ENCODE results near the gene BRD9.

The BRD9 gene

GRCh38 chr5:911601-912000, 19.0 kb upstream of the BRD9 start:
- Histone ChIP-seq H3K4me3 (ENCODE audit: low read depth, low read length) (no peak overlapping the region), H3K9me3 (no peaks in the 10 kb centered on the region), H3K4me1 (no peaks in the 10 kb centered on the region), H3K36me3 (peaks cover 55% of the 10 kb centered on the region), H3K27me3 (no peaks in the 10 kb centered on the region)
- TF ChIP-seq, protein P1, sequence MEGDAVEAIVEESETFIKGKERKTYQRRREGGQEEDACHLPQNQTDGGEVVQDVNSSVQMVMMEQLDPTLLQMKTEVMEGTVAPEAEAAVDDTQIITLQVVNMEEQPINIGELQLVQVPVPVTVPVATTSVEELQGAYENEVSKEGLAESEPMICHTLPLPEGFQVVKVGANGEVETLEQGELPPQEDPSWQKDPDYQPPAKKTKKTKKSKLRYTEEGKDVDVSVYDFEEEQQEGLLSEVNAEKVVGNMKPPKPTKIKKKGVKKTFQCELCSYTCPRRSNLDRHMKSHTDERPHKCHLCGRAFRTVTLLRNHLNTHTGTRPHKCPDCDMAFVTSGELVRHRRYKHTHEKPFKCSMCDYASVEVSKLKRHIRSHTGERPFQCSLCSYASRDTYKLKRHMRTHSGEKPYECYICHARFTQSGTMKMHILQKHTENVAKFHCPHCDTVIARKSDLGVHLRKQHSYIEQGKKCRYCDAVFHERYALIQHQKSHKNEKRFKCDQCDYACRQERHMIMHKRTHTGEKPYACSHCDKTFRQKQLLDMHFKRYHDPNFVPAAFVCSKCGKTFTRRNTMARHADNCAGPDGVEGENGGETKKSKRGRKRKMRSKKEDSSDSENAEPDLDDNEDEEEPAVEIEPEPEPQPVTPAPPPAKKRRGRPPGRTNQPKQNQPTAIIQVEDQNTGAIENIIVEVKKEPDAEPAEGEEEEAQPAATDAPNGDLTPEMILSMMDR (IDR thresholded peaks at IDR 0.05; ENCODE audit: low read depth, low read length), result no peak
- no peak for DNase-seq

GRCh38 chr5:910769-911160, 18.2 kb upstream of the BRD9 start:
- DNase-seq, result no peak
- Histone ChIP-seq H3K27me3 (no peaks in the 10 kb centered on the region), H3K36me3 (peaks cover 53% of the 10 kb centered on the region), H3K4me1 (no peaks in the 10 kb centered on the region), H3K4me3 (ENCODE audit: low read depth, low read length) (no peak overlapping the region), H3K9me3 (no peaks in the 10 kb centered on the region)
- TF ChIP-seq, protein P1 (IDR thresholded peaks at IDR 0.05; ENCODE audit: low read depth, low read length), result no peak

DNA sequence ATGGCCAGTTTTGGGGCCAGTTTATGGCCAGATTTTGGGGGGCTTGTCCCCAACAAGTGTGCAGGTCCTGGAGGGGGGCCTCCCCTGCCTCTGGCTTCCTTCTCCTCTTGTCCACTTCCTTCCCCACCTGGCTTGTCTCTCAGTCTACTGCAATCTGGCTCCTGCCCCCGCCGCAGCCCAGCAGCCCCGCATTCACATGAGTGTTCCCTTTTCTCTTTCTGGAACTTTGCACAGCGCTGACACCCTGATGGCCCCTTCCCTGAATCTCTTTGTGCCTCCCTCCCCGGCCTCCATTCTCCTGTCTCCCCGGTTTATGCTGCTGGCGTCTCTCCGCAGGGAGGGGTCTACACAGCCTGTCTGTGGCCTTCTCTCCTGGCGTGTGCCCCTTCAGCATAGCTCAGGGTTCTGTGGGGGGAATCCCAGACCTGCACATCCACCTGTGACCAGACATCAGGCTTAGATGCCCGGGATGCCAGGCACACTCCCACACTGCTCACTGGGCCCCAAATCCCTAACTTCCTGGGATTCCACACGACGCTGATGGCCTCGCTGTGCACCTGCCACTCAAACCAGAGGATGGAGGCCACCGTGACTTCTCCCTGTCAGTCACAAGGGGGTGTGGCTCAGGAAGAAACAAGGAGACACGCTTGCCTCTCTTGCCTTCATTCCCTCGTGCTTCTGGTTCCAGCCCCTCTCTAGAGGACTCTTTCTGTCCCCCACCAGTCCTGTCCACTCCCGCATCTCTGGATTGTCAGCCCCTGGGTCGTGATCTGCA, 17.6 kb upstream of the BRD9 start:
- H3K36me3 ChIP-seq, result peaks cover 53% of the 10 kb centered on the region
- no peak for DNase-seq

GRCh38 chr5:909086-909485, 16.5 kb upstream of the BRD9 start:
- DNase-seq, result no peak
- TF ChIP-seq, protein P1 (IDR thresholded peaks at IDR 0.05; ENCODE audit: low read depth, low read length), result no peak
- H3K36me3 ChIP-seq, result peaks cover 53% of the 10 kb centered on the region
- H3K4me3 ChIP-seq (ENCODE audit: low read depth, low read length), result no peak overlapping the region
- H3K9me3 ChIP-seq, result no peaks in the 10 kb centered on the region
- no peaks in the 10 kb centered on the region for H3K4me1 ChIP-seq
- no peaks in the 10 kb centered on the region for H3K27me3 ChIP-seq

More for the DNA sequence above, 17.6 kb upstream of the BRD9 start:
- Histone ChIP-seq H3K4me1 (no peaks in the 10 kb centered on the region), H3K27me3 (no peaks in the 10 kb centered on the region), H3K9me3 (no peaks in the 10 kb centered on the region), H3K4me3 (ENCODE audit: low read depth, low read length) (no peak overlapping the region)
- TF ChIP-seq, protein P1 (IDR thresholded peaks at IDR 0.05; ENCODE audit: low read depth, low read length), result no peak

- Histone ChIP-seq H3K27me3 (no peaks in the 10 kb centered on the region), H3K4me3 (ENCODE audit: low read depth, low read length) (no peak overlapping the region), H3K9me3 (no peaks in the 10 kb centered on the region), H3K36me3 (peaks cover 52% of the 10 kb centered on the region), H3K4me1 (no peaks in the 10 kb centered on the region)
- no peak for DNase-seq
- TF ChIP-seq, protein P1 (IDR thresholded peaks at IDR 0.05; ENCODE audit: low read depth, low read length), result no peak
Measured at GRCh38 chr5:908172-908571, 15.6 kb upstream of the BRD9 start.

GRCh38 chr5:907366-907910, 14.8 kb upstream of the BRD9 start:
- Histone ChIP-seq H3K9me3 (no peaks in the 10 kb centered on the region), H3K4me1 (no peaks in the 10 kb centered on the region), H3K36me3 (peaks cover 56% of the 10 kb centered on the region), H3K27me3 (no peaks in the 10 kb centered on the region), H3K4me3 (ENCODE audit: low read depth, low read length) (no peak overlapping the region)
- TF ChIP-seq, protein P1 (IDR thresholded peaks at IDR 0.05; ENCODE audit: low read depth, low read length), result no peak
- DNase-seq, result no peak

All from BE2C (cell line).